ENCODE data around the gene CSNK2A2.

Gene CSNK2A2

GRCh38 chr16:58109330-58109729 lies 88.6 kb downstream of the CSNK2A2 start:
- DNase-seq = no peak
